Measurements from ENCODE around the gene WNT7B. TPM values are rescaled to one million over a fixed set of nuclear protein-coding genes. Genes with fewer than 3 reads are reported as not detected.

WNT7B gene
- total RNA-seq, 6 experiments from 2014 or later, result 0.07 to 0.14 (median 0.09) TPM; not detected in 1

GRCh38 chr22:45923835-45924234 lies 53.1 kb downstream of the WNT7B start:
- H3K27me3 Mint-ChIP-seq (ENCODE audit: insufficient read depth), result no peaks in the 10 kb centered on the region
- TF ChIP-seq CTCF (IDR thresholded peaks at IDR 0.05), result no peak
- H3K4me1 Mint-ChIP-seq (ENCODE audit: low read depth), result no peaks in the 10 kb centered on the region
- no peaks in the 10 kb centered on the region for H3K36me3 Mint-ChIP-seq (ENCODE audit: low read depth)
- no peak overlapping the region for H3K4me3 Mint-ChIP-seq
- H3K27ac Mint-ChIP-seq, result no peak overlapping the region
- no peaks in the 10 kb centered on the region for H3K9me3 Mint-ChIP-seq
- DNase-seq, result no peak

GRCh38 chr22:45923212-45923611 lies 53.8 kb downstream of the WNT7B start:
- Mint-ChIP-seq H3K36me3 (ENCODE audit: low read depth) (no peaks in the 10 kb centered on the region), H3K4me3 (no peak overlapping the region), H3K27me3 (ENCODE audit: insufficient read depth) (no peaks in the 10 kb centered on the region), H3K9me3 (no peaks in the 10 kb centered on the region), H3K4me1 (ENCODE audit: low read depth) (no peaks in the 10 kb centered on the region), H3K27ac (no peak overlapping the region)
- TF ChIP-seq CTCF (IDR thresholded peaks at IDR 0.05), result no peak
- DNase-seq, result no peak

GRCh38 chr22:45922661-45923060 lies 54.3 kb downstream of the WNT7B start:
- H3K4me3 Mint-ChIP-seq, result no peak overlapping the region

GRCh38 chr22:45922256-45922655 lies 54.7 kb downstream of the WNT7B start:
- no peak for DNase-seq
- TF ChIP-seq CTCF (IDR thresholded peaks at IDR 0.05), result no peak
- Mint-ChIP-seq H3K27ac (no peak overlapping the region), H3K36me3 (ENCODE audit: low read depth) (no peaks in the 10 kb centered on the region), H3K4me1 (ENCODE audit: low read depth) (no peaks in the 10 kb centered on the region), H3K9me3 (no peaks in the 10 kb centered on the region), H3K4me3 (no peak overlapping the region), H3K27me3 (ENCODE audit: insufficient read depth) (peaks cover 2% of the 10 kb centered on the region; the same call in 1 of the 2 replicates)

More at GRCh38 chr22:45922661-45923060, 54.3 kb downstream of the WNT7B start:
- no peaks in the 10 kb centered on the region for H3K9me3 Mint-ChIP-seq
- no peak for TF ChIP-seq CTCF (IDR thresholded peaks at IDR 0.05)
- H3K36me3 Mint-ChIP-seq (ENCODE audit: low read depth), result no peaks in the 10 kb centered on the region
- no peak overlapping the region for H3K27ac Mint-ChIP-seq
- H3K4me1 Mint-ChIP-seq (ENCODE audit: low read depth), result no peaks in the 10 kb centered on the region
- DNase-seq, result no peak
- H3K27me3 Mint-ChIP-seq (ENCODE audit: insufficient read depth), result peaks cover 2% of the 10 kb centered on the region; the same call in 1 of the 2 replicates

GRCh38 chr22:45919504-45920286 lies 57.3 kb downstream of the WNT7B start:
- Mint-ChIP-seq H3K27ac (no peak overlapping the region), H3K4me3 (no peak overlapping the region), H3K27me3 (ENCODE audit: insufficient read depth) (peaks cover 2% of the 10 kb centered on the region), H3K9me3 (no peaks in the 10 kb centered on the region), H3K4me1 (ENCODE audit: low read depth) (no peaks in the 10 kb centered on the region), H3K36me3 (ENCODE audit: low read depth) (no peaks in the 10 kb centered on the region)
- no peak for DNase-seq
- no peak for TF ChIP-seq CTCF (IDR thresholded peaks at IDR 0.05)
